HepG2 (cell line): ENCODE results near the gene NFKBIA. TPM values are rescaled to one million over a fixed set of nuclear protein-coding genes. Genes with fewer than 3 reads are reported as not detected.

Experiments used
- AKNA ChIP-seq: sonication (generic); formaldehyde crosslinking; IDR thresholded peaks from 2 replicates; pipeline ENCODE4 v1.4.0; 2020; ENCODE audit warnings: missing genetic modification reagents, borderline replicate concordance
- ATF2 ChIP-seq: sonication (generic); formaldehyde crosslinking; IDR thresholded peaks from 2 replicates; pipeline ENCODE4 v1.4.0; 2020; ENCODE audit warnings: missing genetic modification reagents
- DRAP1 ChIP-seq: IDR thresholded peaks from 2 replicates; pipeline ENCODE4 v1.6.1; 2016; ENCODE audit warnings: missing genetic modification reagents, missing compliant biosample characterization
- FOXO1 ChIP-seq: sonication (generic); formaldehyde crosslinking; IDR thresholded peaks from 2 replicates; pipeline ENCODE4 v1.4.0; 2020; ENCODE audit warnings: missing genetic modification reagents
- MNT ChIP-seq: fragments of 450-650 bp; IDR thresholded peaks from 2 replicates; pipeline ENCODE4 v1.6.1; 2016
- RBM22 ChIP-seq: fragments of 200-400 bp; formaldehyde crosslinking; optimal IDR thresholded peaks from 2 replicates; pipeline ENCODE3; 2017; ENCODE audit warnings: mild to moderate bottlenecking, low read length, moderate library complexity
- RBM39 ChIP-seq: fragments of 200-400 bp; formaldehyde crosslinking; IDR thresholded peaks from one replicate; pipeline ENCODE4 v1.6.1; 2018; ENCODE audit warnings: antibody characterized with exemption, mild to moderate bottlenecking, low read depth, low read length; ENCODE audit not compliant: poor library complexity, severe bottlenecking
- SMAD9 ChIP-seq: sonication (generic); formaldehyde crosslinking; IDR thresholded peaks from 2 replicates; pipeline ENCODE4 v1.5.1; 2020; ENCODE audit warnings: mild to moderate bottlenecking, missing genetic modification reagents
- TEAD2 ChIP-seq: sonication (generic); formaldehyde crosslinking; IDR thresholded peaks from 2 replicates; pipeline ENCODE4 v1.9.0; 2021; ENCODE audit warnings: missing genetic modification reagents
- YY1 ChIP-seq: IDR thresholded peaks from 2 replicates; pipeline ENCODE4 v1.6.1; 2011; ENCODE audit warnings: low read length, low read depth, moderate library complexity, mild to moderate bottlenecking; ENCODE audit not compliant: insufficient read depth, insufficient replicate concordance
- ZFP1 ChIP-seq: IDR thresholded peaks from 2 replicates; pipeline ENCODE4 v1.6.1; 2016
- ZNF263 ChIP-seq: sonication (generic); formaldehyde crosslinking; IDR thresholded peaks from 2 replicates; pipeline ENCODE4 v1.4.0; 2020; ENCODE audit warnings: missing genetic modification reagents
- ZNF512B ChIP-seq: sonication (generic); formaldehyde crosslinking; IDR thresholded peaks from 2 replicates; pipeline ENCODE4 v1.5.1; 2020; ENCODE audit warnings: missing genetic modification reagents, mild to moderate bottlenecking, borderline replicate concordance
- ZNF644 ChIP-seq: IDR thresholded peaks from 2 replicates; pipeline ENCODE4 v1.6.1; 2016; ENCODE audit warnings: low read depth
- ZNF704 ChIP-seq: sonication (generic); formaldehyde crosslinking; IDR thresholded peaks from 2 replicates; pipeline ENCODE4 v1.8.1; 2023; ENCODE audit warnings: mild to moderate bottlenecking, inconsistent platforms, moderate library complexity, missing genetic modification reagents, borderline replicate concordance
- polyA plus RNA-seq, 8 experiments: library from polyadenylated mRNA; depleted of rRNA in 3 of 8; stranded (reverse) in 7 of 8; unstranded in 1 of 8; fragments of >200 nt; fragmentation: Illumina TruSeq in 4 of 8; extraction: Trizol in 4 of 8; gene quantifications; 2 replicates each; pipeline versions ENCODE4 v1.2.1 to v1.2.3, GENCODE V29; 2011 to 2016; ENCODE audit warnings: low read depth in 4 of 8, missing spikeins in 1 of 8, mixed read lengths in 1 of 8; ENCODE audit not compliant: insufficient read depth in 1 of 8
- total RNA-seq, 5 experiments: library from RNA; depleted of rRNA; stranded (reverse); fragments of >200 nt; fragmentation: Illumina TruSeq; extraction: Trizol; gene quantifications; 2 replicates each; pipeline ENCODE4 v1.2.3, GENCODE V29; 2016; ENCODE audit warnings: low read depth in 1 of 5

The NFKBIA gene
- total and polyA plus RNA-seq, 2 of the 13 experiments (the other 11 are each of a cell fraction or from before 2014, with no cell fraction given) = 197 to 319 TPM

GRCh38 chr14:35385042-35385839, 19.3 kb downstream of the NFKBIA start (continued):
- TF ChIP-seq RBM39 (no peak), RBM22 (no peak), MNT (no peak), FOXO1 (0 out of 2 replicates have a peak, but pooled peaks have one; percentile 14), YY1 (peak; percentile 22), ATF2 (CRISPR knock-in tag) (no peak; the same call in 1 of the 2 replicates), ZFP1 (CRISPR knock-in tag) (no peak), ZNF263 (no peak; the same call in 1 of the 2 replicates), AKNA (no peak), DRAP1 (CRISPR knock-in tag) (peak; percentile 56), ZNF512B (CRISPR knock-in tag) (peak; percentile 89; the same call in 1 of the 2 replicates), SMAD9 (no peak; the same call in 1 of the 2 replicates), ZNF644 (CRISPR knock-in tag) (0 out of 2 replicates have a peak, but pooled peaks have one; percentile 41), ZNF704 (CRISPR knock-in tag) (peak; percentile 96; the same call in 1 of the 2 replicates), TEAD2 (CRISPR knock-in tag) (no peak)
